WTC11 (cell line): ENCODE results near the gene SRPRB. TPM values are rescaled to one million over a fixed set of nuclear protein-coding genes. Genes with fewer than 3 reads are reported as not detected.

Source experiments
- ATAC-seq: fragments of 200-7000 bp; cut with Tn5 transposase; 2 replicates; pipeline ENCODE4 v1.10.0; 2021; ENCODE audit warnings: mild to moderate bottlenecking, moderate library complexity
- CTCF ChIA-PET: fragments of 300-600 bp; sonication (Branson Sonifier 250); formaldehyde crosslinking; loops from one replicate; lab custom pipeline; 2021; ENCODE audit warnings: antibody characterized with exemption; lab: Charles Lee
- POLR2A ChIA-PET: fragments of 350-600 bp; sonication (Branson Sonifier 250); formaldehyde crosslinking; loops from one replicate; lab custom pipeline; 2021; ENCODE audit warnings: antibody characterized with exemption; lab: Charles Lee
- DNase-seq: peaks from one replicate; pipeline ENCODE4 v3.0.0; 2021; ENCODE audit warnings: low spot score
- H3K27ac Mint-ChIP-seq: 2 replicates; pipeline ENCODE4 v1.8.0; 2021; ENCODE audit warnings: mixed read lengths
- H3K27me3 Mint-ChIP-seq: 2 replicates; pipeline ENCODE4 v1.8.0; 2021; ENCODE audit warnings: low read depth, mild to moderate bottlenecking, moderate library complexity, mixed read lengths
- H3K36me3 Mint-ChIP-seq: 2 replicates; pipeline ENCODE4 v1.8.0; 2021; ENCODE audit warnings: mixed read lengths
- H3K4me1 Mint-ChIP-seq: 2 replicates; pipeline ENCODE4 v1.8.0; 2022; ENCODE audit warnings: mixed read lengths
- H3K4me3 Mint-ChIP-seq: 2 replicates; pipeline ENCODE4 v1.8.0; 2021; ENCODE audit warnings: mild to moderate bottlenecking, moderate library complexity, mixed read lengths
- H3K9me3 Mint-ChIP-seq: 2 replicates; pipeline ENCODE4 v1.8.0; 2021; ENCODE audit warnings: mixed read lengths
- AR ChIP-seq: fragments of 250-450 bp; sonication (Bioruptor Pico); IDR thresholded peaks from 2 replicates; pipeline ENCODE4 v1.9.0; 2021; ENCODE audit warnings: mild to moderate bottlenecking
- ARID4B ChIP-seq: sonication (generic); formaldehyde crosslinking; IDR thresholded peaks from 2 replicates; pipeline ENCODE4 v1.8.0; 2023; ENCODE audit warnings: missing genetic modification reagents, mild to moderate bottlenecking, borderline replicate concordance
- ATF1 ChIP-seq: sonication (generic); formaldehyde crosslinking; IDR thresholded peaks from 2 replicates; pipeline ENCODE4 v1.8.1; 2023; ENCODE audit warnings: mild to moderate bottlenecking, moderate library complexity, missing genetic modification reagents
- CDX4 ChIP-seq: fragments of 250-450 bp; sonication (Bioruptor Pico); IDR thresholded peaks from 2 replicates; pipeline ENCODE4 v1.9.0; 2021; ENCODE audit warnings: moderate library complexity, mild to moderate bottlenecking, inconsistent platforms, borderline replicate concordance
- CREM ChIP-seq: sonication (generic); formaldehyde crosslinking; IDR thresholded peaks from 2 replicates; pipeline ENCODE4 v1.8.1; 2022; ENCODE audit warnings: mild to moderate bottlenecking, missing genetic modification reagents, moderate library complexity
- E2F5 ChIP-seq: sonication (generic); formaldehyde crosslinking; IDR thresholded peaks from 2 replicates; pipeline ENCODE4 v1.8.1; 2022; ENCODE audit warnings: mild to moderate bottlenecking, moderate library complexity, missing genetic modification reagents
- ESRRA ChIP-seq: sonication (generic); formaldehyde crosslinking; IDR thresholded peaks from 2 replicates; pipeline ENCODE4 v1.8.1; 2022; ENCODE audit warnings: mild to moderate bottlenecking, missing genetic modification reagents, borderline replicate concordance
- ETV6 ChIP-seq: sonication (generic); formaldehyde crosslinking; IDR thresholded peaks from 2 replicates; pipeline ENCODE4 v1.8.1; 2022; ENCODE audit warnings: mild to moderate bottlenecking, missing genetic modification reagents
- FOXJ3 ChIP-seq: sonication (generic); formaldehyde crosslinking; IDR thresholded peaks from 2 replicates; pipeline ENCODE4 v1.9.0; 2021; ENCODE audit warnings: missing genetic modification reagents, mild to moderate bottlenecking, borderline replicate concordance
- FOXP1 ChIP-seq: sonication (generic); formaldehyde crosslinking; IDR thresholded peaks from 2 replicates; pipeline ENCODE4 v1.8.0; 2022; ENCODE audit warnings: missing genetic modification reagents, mild to moderate bottlenecking, moderate library complexity, borderline replicate concordance
- FOXP4 ChIP-seq: sonication (generic); formaldehyde crosslinking; IDR thresholded peaks from 2 replicates; pipeline ENCODE4 v1.8.0; 2022; ENCODE audit warnings: mild to moderate bottlenecking, missing genetic modification reagents
- GABPB1 ChIP-seq: sonication (generic); formaldehyde crosslinking; IDR thresholded peaks from 2 replicates; pipeline ENCODE4 v1.8.1; 2023; ENCODE audit warnings: mild to moderate bottlenecking, missing genetic modification reagents
- GRHL2 ChIP-seq: fragments of 250-450 bp; sonication (Bioruptor Pico); IDR thresholded peaks from 2 replicates; pipeline ENCODE4 v1.8.0; 2022; ENCODE audit warnings: mild to moderate bottlenecking, moderate library complexity; ENCODE audit not compliant: insufficient replicate concordance, severe bottlenecking
- JAZF1 ChIP-seq: fragments of 250-450 bp; sonication (Bioruptor Pico); IDR thresholded peaks from 2 replicates; pipeline ENCODE4 v1.9.0; 2021; ENCODE audit warnings: moderate library complexity, mild to moderate bottlenecking, inconsistent platforms
- MAX ChIP-seq: sonication (generic); formaldehyde crosslinking; IDR thresholded peaks from 2 replicates; pipeline ENCODE4 v1.8.0; 2022; ENCODE audit warnings: mild to moderate bottlenecking, missing genetic modification reagents
- PRDM15 ChIP-seq: sonication (generic); formaldehyde crosslinking; IDR thresholded peaks from 2 replicates; pipeline ENCODE4 v1.8.0; 2022; ENCODE audit warnings: missing genetic modification reagents
- ZNF121 ChIP-seq: sonication (generic); formaldehyde crosslinking; IDR thresholded peaks from 2 replicates; pipeline ENCODE4 v1.8.0; 2023; ENCODE audit warnings: missing genetic modification reagents
- ZNF232 ChIP-seq: sonication (generic); formaldehyde crosslinking; IDR thresholded peaks from 2 replicates; pipeline ENCODE4 v1.8.0; 2022; ENCODE audit warnings: mild to moderate bottlenecking, missing genetic modification reagents
- total RNA-seq: library from RNA; stranded (reverse); gene quantifications from 3 replicates; pipeline ENCODE4 v1.2.3, GENCODE V29; 2021

SRPRB gene
- total RNA-seq, 1 experiment from 2014 or later: 40.9 TPM

- POLR2A ChIA-PET: no interaction called here
- CTCF ChIA-PET: no interaction called here
- H3K36me3 Mint-ChIP-seq: no peaks in the 10 kb centered on the region
These were observed 40.4 kb upstream of the SRPRB start for GRCh38 chr3:133765256-133765655.

GRCh38 chr3:133767607-133768006, 38.0 kb upstream of the SRPRB start:
- DNase-seq (no peak), ATAC-seq (no peak)
- no peak overlapping the region for H3K27ac Mint-ChIP-seq
- no peaks in the 10 kb centered on the region for H3K9me3 Mint-ChIP-seq
- POLR2A ChIA-PET: no interaction called here
- CTCF ChIA-PET: no interaction called here
- H3K4me1 Mint-ChIP-seq: no peaks in the 10 kb centered on the region
- no peaks in the 10 kb centered on the region; the same call in 1 of the 2 replicates for H3K27me3 Mint-ChIP-seq
- no peak overlapping the region for H3K4me3 Mint-ChIP-seq
- TF ChIP-seq ESRRA (CRISPR knock-in tag) (no peak), CREM (no peak), FOXP1 (CRISPR knock-in tag) (no peak), PRDM15 (no peak), JAZF1 (CRISPR knock-in tag) (no peak)
- TF ChIP-seq, all 79 proteins: peak for 0
- no peaks in the 10 kb centered on the region for H3K36me3 Mint-ChIP-seq

More at GRCh38 chr3:133765256-133765655, 40.4 kb upstream of the SRPRB start:
- H3K4me1 Mint-ChIP-seq: no peaks in the 10 kb centered on the region
- no peaks in the 10 kb centered on the region for H3K9me3 Mint-ChIP-seq
- no peak for ATAC-seq
- TF ChIP-seq GRHL2 (no peak), GABPB1 (CRISPR knock-in tag) (no peak), ZNF121 (CRISPR knock-in tag) (no peak), FOXP4 (no peak)
- H3K4me3 Mint-ChIP-seq: no peak overlapping the region
- no peak for DNase-seq
- no peaks in the 10 kb centered on the region; the same call in 1 of the 2 replicates for H3K27me3 Mint-ChIP-seq
- H3K27ac Mint-ChIP-seq: no peak overlapping the region

GRCh38 chr3:133769536-133769935, 36.1 kb upstream of the SRPRB start:
- POLR2A ChIA-PET: no interaction called here
- no peaks in the 10 kb centered on the region; the same call in 1 of the 2 replicates for H3K27me3 Mint-ChIP-seq
- DNase-seq (no peak), ATAC-seq (no peak)
- CTCF ChIA-PET: no interaction called here
- H3K4me1 Mint-ChIP-seq: no peaks in the 10 kb centered on the region
- H3K9me3 Mint-ChIP-seq: peaks cover 4% of the 10 kb centered on the region; the same call in 1 of the 2 replicates
- H3K36me3 Mint-ChIP-seq: no peaks in the 10 kb centered on the region
- H3K4me3 Mint-ChIP-seq: no peak overlapping the region
- H3K27ac Mint-ChIP-seq: no peak overlapping the region
- TF ChIP-seq FOXJ3 (CRISPR knock-in tag) (no peak), ATF1 (CRISPR knock-in tag) (no peak), AR (CRISPR knock-in tag) (no peak), E2F5 (CRISPR knock-in tag) (no peak), MAX (no peak), ZNF232 (CRISPR knock-in tag) (no peak), ETV6 (CRISPR knock-in tag) (no peak), CDX4 (CRISPR knock-in tag) (no peak), JAZF1 (CRISPR knock-in tag) (no peak), ARID4B (no peak)
